ENCODE data around the gene GJB6. TPM values are rescaled to one million over a fixed set of nuclear protein-coding genes. Genes with fewer than 3 reads are reported as not detected.
A peak's percentile ranks its signal among the peaks of the same experiment; 100 is the strongest.

GJB6 gene
- total and polyA plus RNA-seq, 12 donors: 0.06 to 0.61 TPM; not detected in 10

DNA sequence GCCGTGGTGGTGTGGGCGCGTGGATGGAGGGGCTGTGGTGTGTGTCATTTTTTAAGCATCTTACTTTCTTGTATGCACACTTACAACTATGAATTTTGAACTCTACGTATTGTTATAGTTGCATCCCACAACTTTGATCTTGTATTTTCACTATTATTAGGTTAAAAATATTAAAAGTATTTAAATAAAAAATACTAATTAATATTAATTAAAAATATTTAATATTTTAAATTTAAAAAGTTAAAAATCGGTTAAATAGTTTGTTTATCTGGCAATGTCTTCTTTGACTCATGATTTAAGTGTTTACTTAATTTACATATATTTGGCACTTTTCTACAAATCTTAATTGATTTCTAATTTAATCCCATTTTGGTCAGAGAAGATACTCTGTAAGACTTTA is 17.8 kb upstream of the GJB6 start:
- Histone ChIP-seq H3K36me3 (no peaks in the 10 kb centered on the region), H3K4me3 (no peak overlapping the region), H3K4me1 (no peaks in the 10 kb centered on the region), H3K9me3 (no peaks in the 10 kb centered on the region), H3K27ac (no peak overlapping the region), H3K27me3 (peaks cover 0 to 12% (median 4%) of the 10 kb centered on the region in 7 donors)
- 87 to 89% methylated on average over 5 of the region's 5 CpGs for WGBS, 2 donors
- ATAC-seq (no peak), DNase-seq (no peak)
- intact Hi-C loops (cut with DNase I): no loop called here
- TF ChIP-seq, protein P1, sequence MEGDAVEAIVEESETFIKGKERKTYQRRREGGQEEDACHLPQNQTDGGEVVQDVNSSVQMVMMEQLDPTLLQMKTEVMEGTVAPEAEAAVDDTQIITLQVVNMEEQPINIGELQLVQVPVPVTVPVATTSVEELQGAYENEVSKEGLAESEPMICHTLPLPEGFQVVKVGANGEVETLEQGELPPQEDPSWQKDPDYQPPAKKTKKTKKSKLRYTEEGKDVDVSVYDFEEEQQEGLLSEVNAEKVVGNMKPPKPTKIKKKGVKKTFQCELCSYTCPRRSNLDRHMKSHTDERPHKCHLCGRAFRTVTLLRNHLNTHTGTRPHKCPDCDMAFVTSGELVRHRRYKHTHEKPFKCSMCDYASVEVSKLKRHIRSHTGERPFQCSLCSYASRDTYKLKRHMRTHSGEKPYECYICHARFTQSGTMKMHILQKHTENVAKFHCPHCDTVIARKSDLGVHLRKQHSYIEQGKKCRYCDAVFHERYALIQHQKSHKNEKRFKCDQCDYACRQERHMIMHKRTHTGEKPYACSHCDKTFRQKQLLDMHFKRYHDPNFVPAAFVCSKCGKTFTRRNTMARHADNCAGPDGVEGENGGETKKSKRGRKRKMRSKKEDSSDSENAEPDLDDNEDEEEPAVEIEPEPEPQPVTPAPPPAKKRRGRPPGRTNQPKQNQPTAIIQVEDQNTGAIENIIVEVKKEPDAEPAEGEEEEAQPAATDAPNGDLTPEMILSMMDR (IDR thresholded peaks at IDR 0.05): no peak

DNA sequence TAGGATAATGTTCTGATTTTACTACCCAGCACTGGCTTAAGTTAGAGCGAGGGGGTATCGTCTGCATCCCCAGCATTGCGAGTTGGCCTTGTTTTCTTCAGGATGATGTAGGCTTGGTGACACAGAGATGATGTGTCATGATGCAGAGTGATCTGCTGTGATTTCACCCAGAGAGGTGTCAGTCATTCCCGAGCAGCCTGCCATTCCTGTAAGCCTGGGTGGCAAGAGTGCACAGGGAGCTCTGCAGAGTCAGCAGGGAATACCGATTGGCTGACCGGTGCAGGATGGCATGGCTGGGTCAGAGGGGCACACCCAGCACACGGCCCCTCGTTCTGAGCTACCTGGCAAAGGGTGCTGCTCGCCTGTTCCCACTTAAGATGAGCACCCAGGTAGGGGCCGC is 15.8 kb upstream of the GJB6 start:
- Histone ChIP-seq H3K27me3 (peaks cover 0 to 11% (median 0%) of the 10 kb centered on the region in 7 donors), H3K36me3 (no peaks in the 10 kb centered on the region), H3K27ac (no peak overlapping the region), H3K9me3 (no peaks in the 10 kb centered on the region), H3K4me1 (no peaks in the 10 kb centered on the region), H3K4me3 (no peak overlapping the region)
- 84 to 87% methylated on average over 10 of the region's 10 CpGs for WGBS, 2 donors
- ATAC-seq (no peak), DNase-seq (no peak)
- TF ChIP-seq, protein P1 (IDR thresholded peaks at IDR 0.05): no peak
- intact Hi-C loops (cut with DNase I): no loop called here

DNA sequence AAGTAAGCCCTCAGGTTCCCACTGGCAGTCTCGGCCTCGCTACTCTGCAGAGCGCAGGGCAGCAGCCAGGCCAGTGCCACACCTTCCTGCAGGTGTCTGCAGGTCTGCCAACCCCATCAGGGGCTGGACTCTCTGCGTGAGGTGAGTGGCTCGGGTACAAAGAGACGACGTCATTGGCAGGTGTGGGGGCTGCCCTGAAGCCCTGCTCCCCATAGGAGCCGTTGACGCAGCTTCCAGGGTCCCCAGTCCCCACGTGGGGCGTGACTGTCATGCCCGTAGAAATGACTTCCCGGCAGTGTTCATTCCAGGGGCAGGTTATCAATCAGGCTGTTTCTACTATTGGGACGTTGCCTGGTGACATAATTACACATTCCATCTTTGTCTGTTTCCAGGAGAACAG is 15.3 kb upstream of the GJB6 start:
- TF ChIP-seq, protein P1 (IDR thresholded peaks at IDR 0.05): no peak
- Histone ChIP-seq H3K4me3 (no peak overlapping the region), H3K27ac (no peak overlapping the region), H3K36me3 (no peaks in the 10 kb centered on the region), H3K4me1 (no peaks in the 10 kb centered on the region), H3K27me3 (peaks cover 0 to 11% (median 0%) of the 10 kb centered on the region in 7 donors), H3K9me3 (no peaks in the 10 kb centered on the region)
- DNase-seq (no peak), ATAC-seq (no peak)
- intact Hi-C loops (cut with DNase I): no loop called here
- WGBS, 2 donors: 65 to 67% methylated on average over 14 of the region's 14 CpGs

DNA sequence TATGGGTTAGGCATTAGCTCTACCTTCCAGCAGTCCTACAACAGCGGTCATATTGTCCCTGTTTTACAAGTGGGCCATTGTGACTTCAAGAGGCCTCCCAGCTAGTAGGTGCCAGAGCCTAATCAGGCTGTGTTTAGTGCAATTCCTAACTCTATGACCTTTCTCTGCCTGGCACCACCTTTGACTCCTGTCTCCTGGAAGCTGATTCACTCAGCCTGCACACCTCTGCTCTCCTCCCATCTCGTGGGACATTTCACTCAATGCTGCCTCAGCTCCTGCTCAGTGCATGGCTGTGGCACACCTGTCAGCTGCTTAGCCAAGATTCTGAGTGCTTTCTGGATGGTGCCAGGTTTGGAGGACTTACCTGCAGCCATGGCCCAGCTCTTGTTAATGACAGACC is 9.5 kb upstream of the GJB6 start:
- ATAC-seq (peak in 1 of 8 donors; percentile 63), DNase-seq (no peak)
- peaks cover 0 to 19% (median 9%) of the 10 kb centered on the region in 7 donors for H3K27me3 ChIP-seq
- H3K27ac ChIP-seq: no peak overlapping the region
- no peaks in the 10 kb centered on the region for H3K9me3 ChIP-seq
- no peak overlapping the region for H3K4me3 ChIP-seq
- no peaks in the 10 kb centered on the region for H3K36me3 ChIP-seq
- intact Hi-C loops (cut with DNase I): no loop called here
- no peaks in the 10 kb centered on the region for H3K4me1 ChIP-seq
- TF ChIP-seq, protein P1 (IDR thresholded peaks at IDR 0.05): no peak
- 43 to 72% methylated on average over 2 of the region's 2 CpGs for WGBS, 2 donors

Data from heart right ventricle (tissue), 16 donors.